OCI-LY7 (cell line): ENCODE results near the gene PATJ. TPM values are rescaled to one million over a fixed set of nuclear protein-coding genes. Genes with fewer than 3 reads are reported as not detected.

Experiments
- BruUV-seq: library from RNA; stranded (reverse); fragments of 400-500 nt; replicated peaks from 2 replicates; lab custom pipeline; 2021; lab: Mats Ljungman, UMichigan
- CTCF ChIA-PET: fragments of 300-600 bp; sonication (Branson Sonifier 250); formaldehyde crosslinking; loops from one replicate; lab custom pipeline; 2022; ENCODE audit warnings: antibody characterized with exemption; ENCODE audit not compliant: unreplicated experiment; lab: Charles Lee
- POLR2A ChIA-PET: fragments of 300-600 bp; sonication (Branson Sonifier 250); formaldehyde crosslinking; loops from one replicate; lab custom pipeline; 2022; ENCODE audit warnings: antibody characterized with exemption; lab: Charles Lee
- DNase-seq: peaks from one replicate; pipeline ENCODE4 v3.0.0-alpha.2; 2015; ENCODE audit warnings: low spot score
- H2AFZ ChIP-seq: fragments of 200-600 bp; sonication (generic), shearing (Covaris generic); 2 replicates; pipeline ENCODE4 v1.6.1; 2014; ENCODE audit warnings: mild to moderate bottlenecking, antibody characterized with exemption, low read length, moderate library complexity
- H3K27ac ChIP-seq: fragments of 200-600 bp; sonication (generic); 2 replicates; pipeline ENCODE4 v1.5.1; 2014; ENCODE audit warnings: mixed run types, low read depth, mild to moderate bottlenecking, moderate library complexity, low read length, inconsistent platforms; ENCODE audit not compliant: poor library complexity, severe bottlenecking
- H3K36me3 ChIP-seq: fragments of 200-600 bp; sonication (generic); 2 replicates; pipeline ENCODE4 v1.6.1; 2014; ENCODE audit warnings: mild to moderate bottlenecking, antibody characterized with exemption, low read length, moderate library complexity, mixed read lengths; ENCODE audit not compliant: insufficient read depth
- H3K4me1 ChIP-seq: fragments of 200-600 bp; sonication (generic); 2 replicates; pipeline ENCODE4 v1.5.1; 2014; ENCODE audit warnings: mild to moderate bottlenecking, low read length; ENCODE audit not compliant: insufficient read depth, poor library complexity, severe bottlenecking
- H3K4me2 ChIP-seq: fragments of 200-600 bp; sonication (generic); 2 replicates; pipeline ENCODE4 v1.6.1; 2014; ENCODE audit warnings: mild to moderate bottlenecking, low read length
- H3K4me3 ChIP-seq: fragments of 200-600 bp; sonication (generic); 2 replicates; pipeline ENCODE4 v1.5.1; 2014; ENCODE audit warnings: mild to moderate bottlenecking, low read depth, low read length; ENCODE audit not compliant: poor library complexity, severe bottlenecking
- H3K79me2 ChIP-seq: fragments of 200-600 bp; sonication (generic); 2 replicates; pipeline ENCODE4 v1.6.1; 2016; ENCODE audit warnings: low read depth, mild to moderate bottlenecking, low read length, moderate library complexity, mixed read lengths; ENCODE audit not compliant: insufficient read depth
- H3K9me2 ChIP-seq: fragments of 200-600 bp; sonication (generic); 2 replicates; pipeline ENCODE4 v1.6.1; 2016; ENCODE audit warnings: mild to moderate bottlenecking, low read length, mixed read lengths; ENCODE audit not compliant: insufficient read depth
- H3K9me3 ChIP-seq: fragments of 200-600 bp; sonication (generic); 2 replicates; pipeline ENCODE4 v1.6.1; 2014; ENCODE audit warnings: mild to moderate bottlenecking, mixed run types, low read length, mixed read lengths
- H4K20me1 ChIP-seq: fragments of 200-600 bp; sonication (generic); 2 replicates; pipeline ENCODE4 v1.6.1; 2014; ENCODE audit warnings: mild to moderate bottlenecking, antibody characterized with exemption, low read length, moderate library complexity, mixed read lengths; ENCODE audit not compliant: insufficient read depth
- CTCF ChIP-seq: fragments of 200-600 bp; sonication (generic); conservative IDR thresholded peaks from 2 replicates; pipeline ENCODE4 v1.5.1; 2014; ENCODE audit warnings: mild to moderate bottlenecking, antibody characterized with exemption, low read length, moderate library complexity, mixed read lengths
- EZH2phosphoT487 ChIP-seq: fragments of 200-600 bp; sonication (generic); IDR thresholded peaks from 2 replicates; pipeline ENCODE4 v1.6.1; 2018; ENCODE audit warnings: low read depth, borderline replicate concordance, mild to moderate bottlenecking, mixed run types, antibody characterized with exemption, low read length, moderate library complexity, mixed read lengths
- intact Hi-C: fragments of 100-400 bp; cut with micrococcal nuclease; formaldehyde crosslinking; loops from one replicate; pipeline ENCODE4 v1.10.0; 2022; ENCODE audit not compliant: unreplicated experiment
- total RNA-seq, 2 experiments: library from RNA; depleted of rRNA in 1 of 2; stranded (reverse); fragments of >200 nt in 1 of 2; shearing (Covaris generic) in 1 of 2; gene quantifications; 2 replicates each; pipeline ENCODE4 v1.2.3, GENCODE V29; 2014 to 2022

PATJ gene
- total RNA-seq, 2 experiments from 2014 or later = 0.95 to 4.0 TPM

GRCh38 chr1:62022382-62022983 is 280.2 kb downstream of the PATJ start:
- ChIA-PET POLR2A (no interaction called here), CTCF (no interaction called here)
- no peak overlapping the region for H2AFZ ChIP-seq
- no peaks in the 10 kb centered on the region for H4K20me1 ChIP-seq
- DNase-seq = no peak
- no peak for TF ChIP-seq EZH2phosphoT487
- TF ChIP-seq CTCF = no peak
- H3K4me2 ChIP-seq = no peak overlapping the region
- H3K4me3 ChIP-seq = no peak overlapping the region
- no TSS peak for BruUV-seq
- no peaks in the 10 kb centered on the region for H3K79me2 ChIP-seq
- H3K9me2 ChIP-seq = no peaks in the 10 kb centered on the region; the same call in 1 of the 2 replicates
- intact Hi-C loops = no loop called here
- H3K27ac ChIP-seq = no peak overlapping the region
- H3K4me1 ChIP-seq = no peaks in the 10 kb centered on the region
- no peaks in the 10 kb centered on the region for H3K36me3 ChIP-seq
- no peaks in the 10 kb centered on the region for H3K9me3 ChIP-seq

DNA sequence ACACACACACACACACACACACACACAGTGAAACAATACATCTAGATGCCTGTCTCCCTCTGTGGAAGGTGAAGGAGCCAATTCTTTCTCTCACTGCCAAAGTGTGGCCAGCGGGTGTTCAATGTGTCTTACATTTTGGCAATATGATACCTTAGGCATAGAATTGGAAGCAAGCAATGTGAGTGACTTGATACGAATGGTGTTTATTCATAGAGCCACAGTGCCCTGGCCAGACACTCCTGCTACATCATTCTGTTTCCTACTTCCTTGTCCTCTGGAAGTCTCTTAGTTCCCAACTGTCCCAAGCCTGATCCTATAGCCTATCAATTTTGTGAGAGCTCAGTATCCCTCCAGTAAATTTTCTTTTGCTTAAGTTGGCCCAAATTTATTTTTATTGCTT is 282.4 kb downstream of the PATJ start:
- Histone ChIP-seq H3K79me2 (no peaks in the 10 kb centered on the region), H3K36me3 (no peaks in the 10 kb centered on the region), H3K4me2 (no peak overlapping the region), H2AFZ (no peak overlapping the region), H3K9me3 (no peaks in the 10 kb centered on the region), H3K4me1 (no peaks in the 10 kb centered on the region), H3K4me3 (no peak overlapping the region), H3K27ac (no peak overlapping the region), H4K20me1 (no peaks in the 10 kb centered on the region), H3K9me2 (no peaks in the 10 kb centered on the region; the same call in 1 of the 2 replicates)
- no peak for DNase-seq
- BruUV-seq = no TSS peak
- intact Hi-C loops = no loop called here
- no peak for TF ChIP-seq CTCF
- no peak for TF ChIP-seq EZH2phosphoT487
- POLR2A ChIA-PET = no interaction called here
- CTCF ChIA-PET = no interaction called here

GRCh38 chr1:62025154-62025553 is 282.9 kb downstream of the PATJ start:
- Histone ChIP-seq H3K4me2 (no peak overlapping the region), H3K4me3 (no peak overlapping the region), H2AFZ (no peak overlapping the region), H3K27ac (no peak overlapping the region), H3K4me1 (no peaks in the 10 kb centered on the region), H3K79me2 (no peaks in the 10 kb centered on the region), H3K36me3 (no peaks in the 10 kb centered on the region), H3K9me3 (no peaks in the 10 kb centered on the region), H3K9me2 (no peaks in the 10 kb centered on the region; the same call in 1 of the 2 replicates), H4K20me1 (no peaks in the 10 kb centered on the region)
- intact Hi-C loops = no loop called here
- no peak for TF ChIP-seq EZH2phosphoT487
- no peak for TF ChIP-seq CTCF
- BruUV-seq = no TSS peak
- POLR2A ChIA-PET = no interaction called here
- no peak for DNase-seq
- CTCF ChIA-PET = no interaction called here
